HG02973 (cell line): ENCODE data around the gene TENT5C.

ENCODE experiments used
- ATAC-seq: cut with Tn5 transposase; IDR thresholded peaks from one replicate; pipeline ENCODE4 v1.9.1; 2021; ENCODE audit warnings: moderate library complexity; ENCODE audit not compliant: unreplicated experiment

Gene TENT5C

GRCh38 chr1:117611894-117612483, 6.1 kb downstream of the TENT5C start:
- ATAC-seq: no peak

- no peak for ATAC-seq
These were observed 6.8 kb downstream of the TENT5C start for GRCh38 chr1:117612517-117613248.

- no peak for ATAC-seq
These were observed 7.6 kb downstream of the TENT5C start for GRCh38 chr1:117613249-117613968.

GRCh38 chr1:117613969-117614729, 8.3 kb downstream of the TENT5C start:
- no peak for ATAC-seq

GRCh38 chr1:117615474-117615873, 9.6 kb downstream of the TENT5C start:
- ATAC-seq: no peak

GRCh38 chr1:117616356-117616755, 10.5 kb downstream of the TENT5C start:
- ATAC-seq: no peak

GRCh38 chr1:117616967-117617366, 11.1 kb downstream of the TENT5C start:
- no peak for ATAC-seq

- ATAC-seq: no peak
These were observed 12.7 kb downstream of the TENT5C start for GRCh38 chr1:117618450-117619122.

- ATAC-seq: no peak
These were observed 14.6 kb downstream of the TENT5C start for GRCh38 chr1:117620440-117620839.

- ATAC-seq: no peak
These were observed 15.5 kb downstream of the TENT5C start for GRCh38 chr1:117621316-117621715.

GRCh38 chr1:117622726-117623125, 16.9 kb downstream of the TENT5C start:
- no peak for ATAC-seq

GRCh38 chr1:117623141-117623540, 17.3 kb downstream of the TENT5C start:
- ATAC-seq: no peak

GRCh38 chr1:117623698-117624097, 17.9 kb downstream of the TENT5C start:
- ATAC-seq: no peak

- no peak for ATAC-seq
These were observed 21.8 kb downstream of the TENT5C start for GRCh38 chr1:117627546-117628130.

- ATAC-seq: no peak
These were observed 22.5 kb downstream of the TENT5C start for GRCh38 chr1:117628343-117628742.

- no peak for ATAC-seq
These were observed 24.0 kb downstream of the TENT5C start for GRCh38 chr1:117629625-117630422.

- ATAC-seq: no peak
These were observed 24.7 kb downstream of the TENT5C start for GRCh38 chr1:117630423-117630998.

- ATAC-seq: no peak
These were observed 25.7 kb downstream of the TENT5C start for GRCh38 chr1:117631359-117632160.
